Heart right ventricle (tissue), 16 donors: ENCODE results near the gene ZBED1. TPM values are rescaled to one million over a fixed set of nuclear protein-coding genes. Genes with fewer than 3 reads are reported as not detected.
A peak's percentile ranks its signal among the peaks of the same experiment; 100 is the strongest.
"Not testable (repeated sequence)": the region's sequence is repeated elsewhere in the genome, so short reads cannot be mapped to it uniquely, and the experiment has no call there.

ENCODE experiments used
- ATAC-seq, 8 donors: fragments of 200-7000 bp; cut with Tn5 transposase; one replicate each; pipeline ENCODE4 v1.9.1; 2020; ENCODE audit warnings: mild to moderate bottlenecking in 8 of 8, moderate library complexity in 8 of 8, moderate number of reproducible peaks in 1 of 8
- DNase-seq, 2 donors: peaks; one replicate each; pipeline ENCODE4 v3.0.0-alpha.2; 2020
- H3K27ac ChIP-seq, 10 donors: fragments of 200-600 bp; sonication (generic) in 2 of 10; one replicate each; pipeline versions ENCODE4 v1.5.0 to v1.8.0; 2020 to 2022; ENCODE audit warnings: mild to moderate bottlenecking in 3 of 10
- H3K27me3 ChIP-seq, 7 donors: fragments of 200-600 bp; one replicate each; pipeline ENCODE4 v1.8.0; 2021 to 2022; ENCODE audit warnings: mild to moderate bottlenecking in 2 of 7
- H3K36me3 ChIP-seq, 9 donors: fragments of 200-600 bp; sonication (generic) in 1 of 9; one replicate each; pipeline versions ENCODE4 v1.5.0 to v1.8.0; 2020 to 2022; ENCODE audit warnings: mild to moderate bottlenecking in 2 of 9
- H3K4me1 ChIP-seq, 9 donors: fragments of 200-600 bp; sonication (generic) in 1 of 9; one replicate each; pipeline versions ENCODE4 v1.5.0 to v1.8.0; 2020 to 2022; ENCODE audit warnings: mild to moderate bottlenecking in 4 of 9
- H3K4me3 ChIP-seq, 10 donors: fragments of 200-600 bp; sonication (generic) in 2 of 10; one replicate each; pipeline versions ENCODE4 v1.5.0 to v1.8.0; 2020 to 2022; ENCODE audit warnings: mild to moderate bottlenecking in 7 of 10, moderate library complexity in 2 of 10
- H3K9me3 ChIP-seq, 11 donors: fragments of 200-600 bp in 10 of 11; sonication (generic) in 2 of 11; one replicate each; pipeline versions ENCODE4 v1.5.0 to v1.8.0; 2013 to 2022; ENCODE audit warnings: mild to moderate bottlenecking in 2 of 11, control low read depth in 1 of 11, moderate library complexity in 1 of 11
- CTCF ChIP-seq, 9 donors: fragments of 200-600 bp; sonication (generic) in 2 of 9; IDR thresholded peaks; one replicate each; pipeline versions ENCODE4 v1.5.0 to v1.8.0; 2021 to 2022; ENCODE audit warnings: antibody characterized with exemption in 9 of 9, mild to moderate bottlenecking in 5 of 9, moderate library complexity in 1 of 9
- WGBS, 2 donors: extraction: QIAGEN DNeasy Blood & Tissue Kit; methylation state at CpG; one replicate each; pipeline ENCODE4 v1.1.7; 2013; ENCODE audit warnings: inconsistent platforms in 1 of 2; 5-methylcytosine and 5-hydroxymethylcytosine counted together
- intact Hi-C, 10 donors: fragments of 100-400 bp; cut with DNase I; formaldehyde crosslinking; loops; one replicate each; pipeline versions ENCODE4 v1.11.1 to v1.14.2; 2022
- polyA plus RNA-seq, 2 donors: library from polyadenylated mRNA; stranded (reverse); fragments of 200-250 nt; gene quantifications; one replicate each; pipeline ENCODE4 v1.2.3, GENCODE V29; 2013
- total RNA-seq, 10 donors: library from RNA; stranded (reverse); fragmentation: NEBNext Ultra II Directional in 3 of 10; extraction: Animal tissue kit (Norgen Biotek cat#: 25700) in 3 of 10; gene quantifications; one replicate each; pipeline versions ENCODE4 v1.2.1 to v1.2.4, GENCODE V29; 2021 to 2023
- donor health status: Arrhythmogenic right ventricular cardiomyopathy.
- donor health status: ischemic (EF 13 %, LVEDD 7.1; RV severe dilation, severe dysfunction).
- donor health status: healthy with polysubstance abuse.
- donor health status: DM: no; HTN: yes; CAD: no.
- donor health status: DM: no; HTN: no; CAD: no.
- donor health status: ischemic (EF 25% LVEDD 6.9; RV normal size, moderate dysfunction).
- donor health status: ischemic (EF 25% LVEDD 5.7; RV mildly dilated, moderate dysfunction).
- donor health status: healthy.
- donor health status: DM: yes; HTN: yes; CAD: no.
- donor health status: Ischemic cardiomyopathy.
- donor health status: ischemic (EF 35%, LVEDD 5.7; RV mildly dilated, moderate dysfunction).
- donor health status: nonischemic (EF 11% LVEDD 7.7; RV severe dilation, severe dysfunction).
- donor health status: DM: yes; HTN: yes; CAD: no.
- donor health status: PGD.
- donor health status: ischemic (EF 29% LVEDD 5.4; RV normal size, mild dysfunction).
- donor health status: nonischemic (EF 23%, LVEDD 6.1; RV moderate dilation, normal function).

Gene ZBED1
- total and polyA plus RNA-seq, 12 donors = 19.0 to 60.8 (median 53.1) TPM

DNA sequence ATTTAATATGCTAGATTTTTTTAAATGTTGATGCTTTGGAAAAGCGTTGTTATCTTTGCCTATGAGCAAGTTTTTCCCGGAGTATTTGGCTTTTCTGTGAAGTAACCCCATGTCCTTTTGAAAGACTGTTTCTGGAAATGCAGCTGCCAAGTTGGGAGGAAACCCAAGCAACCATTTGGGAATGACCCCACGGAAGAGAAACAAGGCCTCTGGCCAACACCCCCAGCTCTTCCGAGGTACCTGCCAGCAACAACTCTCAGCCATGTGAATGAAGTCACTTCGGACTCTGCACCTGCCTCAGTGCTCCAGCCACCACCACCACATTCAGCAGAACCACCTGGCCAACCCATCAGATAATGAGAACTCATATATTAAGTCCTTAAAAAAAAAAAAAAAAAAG, 36.2 kb upstream of the ZBED1 start:
- WGBS, 2 donors = 64 to 70% methylated on average over 5 of the region's 5 CpGs
- no peak overlapping the region for H3K4me3 ChIP-seq
- peak overlapping the region in 5 of 10 donors; percentile 26 to 77 (median 48) for H3K27ac ChIP-seq
- H3K36me3 ChIP-seq = no peaks in the 10 kb centered on the region
- intact Hi-C loops = no loop called here
- ATAC-seq (peak in 6 of 8 donors; percentile 64 to 78 (median 72)), DNase-seq (peak in 1 of 2 donors; percentile 48)
- no peaks in the 10 kb centered on the region for H3K4me1 ChIP-seq
- no peaks in the 10 kb centered on the region for H3K9me3 ChIP-seq
- TF ChIP-seq CTCF (IDR thresholded peaks at IDR 0.05) = no peak
- peaks cover 0 to 8% (median 0%) of the 10 kb centered on the region in 7 donors for H3K27me3 ChIP-seq

GRCh38 chrX:2536141-2536540, 35.4 kb upstream of the ZBED1 start:
- ATAC-seq (no peak), DNase-seq (no peak)
- peaks cover 0 to 8% (median 0%) of the 10 kb centered on the region in 7 donors for H3K27me3 ChIP-seq
- no peak for TF ChIP-seq CTCF (IDR thresholded peaks at IDR 0.05)
- no peaks in the 10 kb centered on the region for H3K9me3 ChIP-seq
- H3K27ac ChIP-seq = peak overlapping the region in 2 of 10 donors; percentile 35 to 77
- no peak overlapping the region for H3K4me3 ChIP-seq
- no peaks in the 10 kb centered on the region for H3K36me3 ChIP-seq
- no peaks in the 10 kb centered on the region for H3K4me1 ChIP-seq
- intact Hi-C loops = no loop called here
- 87 to 92% methylated on average over 7 of the region's 7 CpGs for WGBS, 2 donors

DNA sequence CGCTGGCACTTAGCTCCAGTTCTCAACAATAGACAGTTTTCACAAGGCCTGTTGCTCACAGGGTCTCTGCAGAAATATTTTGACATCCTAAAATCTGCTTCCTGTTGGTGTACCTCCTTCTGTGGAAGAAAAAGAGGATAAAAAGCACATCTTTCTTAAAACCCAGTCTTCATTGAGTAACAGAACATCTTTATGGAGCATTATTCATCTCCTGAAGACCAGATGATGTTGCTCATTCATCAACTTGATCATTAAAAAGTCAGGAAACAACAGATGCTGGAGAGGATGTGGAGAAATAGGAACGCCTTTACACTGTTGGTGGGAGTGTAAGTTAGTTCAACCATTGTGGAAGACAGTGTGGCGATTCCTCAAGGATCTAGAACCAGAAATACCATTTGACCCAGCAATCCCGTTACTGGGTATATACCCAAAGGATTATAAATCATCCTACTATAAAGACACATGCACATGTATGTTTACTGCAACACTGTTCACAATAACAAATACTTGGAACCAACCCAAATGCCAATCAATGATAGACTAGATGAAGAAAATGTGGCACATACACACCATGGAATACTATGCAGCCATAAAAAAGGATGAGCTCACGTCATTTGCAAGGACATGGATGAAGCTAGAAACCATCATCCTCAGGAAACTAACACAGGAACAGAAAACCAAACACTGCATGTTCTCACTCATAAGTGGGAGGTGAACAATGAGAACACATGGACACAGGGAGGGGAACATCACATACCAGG, 33.7 kb upstream of the ZBED1 start:
- ATAC-seq, H3K4me1 ChIP-seq, H3K27ac ChIP-seq, H3K36me3 ChIP-seq, H3K4me3 ChIP-seq, intact Hi-C loops, H3K9me3 ChIP-seq, DNase-seq, H3K27me3 ChIP-seq: not testable (repeated sequence)
- 57 to 59% methylated on average over 4 to 5 of the region's 5 CpGs for WGBS, 2 donors

DNA sequence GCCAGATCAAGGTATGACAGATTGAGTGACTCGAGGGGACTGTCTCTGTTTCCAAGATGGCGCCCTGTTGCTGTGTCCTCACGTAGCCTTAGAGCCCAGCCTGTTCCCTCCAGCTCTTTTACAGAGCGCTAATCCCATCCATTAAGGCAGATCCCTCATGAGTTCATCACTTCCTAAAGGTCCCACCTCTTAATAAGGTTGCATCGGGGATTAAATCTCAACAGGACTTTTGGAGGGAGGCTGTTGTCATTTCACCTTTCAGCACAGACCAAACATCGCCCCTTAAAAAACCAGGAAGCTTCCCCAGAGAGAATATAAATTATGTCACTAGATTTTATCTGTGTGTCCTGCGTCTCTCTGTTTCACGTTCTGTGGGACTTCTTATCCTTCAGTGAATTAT, 32.6 kb upstream of the ZBED1 start:
- ATAC-seq (no peak), DNase-seq (no peak)
- no peaks in the 10 kb centered on the region for H3K4me1 ChIP-seq
- H3K9me3 ChIP-seq = no peaks in the 10 kb centered on the region
- H3K4me3 ChIP-seq = no peak overlapping the region
- H3K36me3 ChIP-seq = no peaks in the 10 kb centered on the region
- H3K27me3 ChIP-seq = peaks cover 0 to 8% (median 0%) of the 10 kb centered on the region in 7 donors
- TF ChIP-seq CTCF (IDR thresholded peaks at IDR 0.05) = no peak
- no peak overlapping the region for H3K27ac ChIP-seq
- 65 to 68% methylated on average over 8 of the region's 8 CpGs for WGBS, 2 donors
- intact Hi-C loops = no loop called here

DNA sequence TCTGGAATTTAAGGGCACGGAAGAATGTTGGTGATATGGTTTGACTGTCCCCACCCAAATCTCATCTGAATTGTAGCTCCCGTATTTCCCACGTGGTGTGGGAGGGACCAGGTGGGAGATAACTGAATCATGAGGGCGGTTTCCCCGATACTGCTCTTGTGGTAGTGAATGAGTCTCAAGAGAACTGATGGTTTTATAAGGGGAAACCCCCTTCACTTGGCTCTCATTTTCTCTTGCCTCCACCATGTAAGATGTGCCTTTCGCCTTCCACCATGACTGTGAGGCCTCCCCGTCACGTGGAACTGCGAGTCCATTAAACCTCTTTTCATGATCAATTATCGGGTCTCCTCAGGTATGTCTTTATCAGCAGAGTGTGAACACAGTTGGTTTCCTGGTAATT, 25.6 kb upstream of the ZBED1 start:
- intact Hi-C loops = loop anchor here in 1 of 10 donors (5.0 kb wide), 1 partner anchor 1026 kb away; no protein-coding TSS in a partner anchor
- WGBS, 2 donors = 78 to 85% methylated on average over 10 of the region's 10 CpGs

More for the DNA sequence above, 25.6 kb upstream of the ZBED1 start:
- Histone ChIP-seq H3K36me3 (no peaks in the 10 kb centered on the region), H3K4me3 (no peak overlapping the region), H3K27ac (no peak overlapping the region), H3K27me3 (peaks cover 0 to 6% (median 0%) of the 10 kb centered on the region in 7 donors), H3K9me3 (no peaks in the 10 kb centered on the region), H3K4me1 (peaks cover 0 to 5% (median 0%) of the 10 kb centered on the region in 9 donors)
- TF ChIP-seq CTCF (IDR thresholded peaks at IDR 0.05) = no peak
- ATAC-seq (no peak), DNase-seq (no peak)
